A549 (cell line): ENCODE results near the gene NBEAL1. TPM values are rescaled to one million over a fixed set of nuclear protein-coding genes. Genes with fewer than 3 reads are reported as not detected.
A peak's percentile ranks its signal among the peaks of the same experiment; 100 is the strongest.
"Not testable (repeated sequence)": the region's sequence is repeated elsewhere in the genome, so short reads cannot be mapped to it uniquely, and the experiment has no call there.

Source experiments
- ATAC-seq, 2 experiments: fragments of 200-7000 bp in 1 of 2; fragments of >200 bp in 1 of 2; cut with Nextera tagmentation in 1 of 2; cut with Tn5 transposase in 1 of 2; 3 replicates each; pipeline versions ENCODE4 v1.8.0 to v1.9.1; 2018 to 2020; ENCODE audit warnings: mild to moderate bottlenecking in 1 of 2, moderate library complexity in 1 of 2
- CTCF ChIA-PET: fragments of 300-600 bp; sonication (Branson Sonifier 250); formaldehyde crosslinking; extraction: SDS; loops from one replicate; lab custom pipeline; 2021; ENCODE audit warnings: antibody characterized with exemption, inconsistent platforms; lab: Yijun Ruan, JAX
- POLR2A ChIA-PET: fragments of 350-600 bp; formaldehyde crosslinking; extraction: SDS; loops from one replicate; lab custom pipeline; 2021; ENCODE audit warnings: antibody characterized with exemption, inconsistent platforms; lab: Yijun Ruan, JAX
- DNase-seq, 2 experiments: peaks; one replicate each; pipeline versions ENCODE4 v3.0.0 to v3.0.0-alpha.2; 2011 to 2016; ENCODE audit warnings: low read depth in 1 of 2, low spot score in 1 of 2
- FAIRE-seq: peaks from 2 replicates; lab custom pipeline; 2011; peaks lifted over from hg19 to GRCh38; lab: Jason Lieb, UNC
- H3K27ac ChIP-seq, 2 experiments: fragments of >200 bp; sonication (Bioruptor Twin); formaldehyde crosslinking; 3 replicates each; pipeline ENCODE4 v1.5.1; 2016 to 2017
- H3K4me1 ChIP-seq: fragments of >200 bp; sonication (Bioruptor Twin); formaldehyde crosslinking; 3 replicates; pipeline ENCODE4 v1.6.1; 2016
- H3K4me2 ChIP-seq: fragments of >200 bp; sonication (Bioruptor Twin); formaldehyde crosslinking; 3 replicates; pipeline ENCODE4 v1.6.1; 2016
- H3K4me3 ChIP-seq: fragments of >200 bp; sonication (Bioruptor Twin); formaldehyde crosslinking; 3 replicates; pipeline ENCODE4 v1.5.1; 2016
- H3K9me3 ChIP-seq: fragments of >200 bp; sonication (Bioruptor Twin); formaldehyde crosslinking; 3 replicates; pipeline ENCODE4 v1.6.1; 2016
- CBX8 ChIP-seq: fragments of 200-600 bp; sonication (generic); IDR thresholded peaks from 2 replicates; pipeline ENCODE4 v1.6.1; 2016
- CEBPB ChIP-seq, 2 experiments: fragments of >200 bp in 1 of 2; sonication (Bioruptor Twin) in 1 of 2; formaldehyde crosslinking in 1 of 2; IDR thresholded peaks; 2 replicates each; pipeline ENCODE4 v1.6.1; 2012 to 2016
- EP300 ChIP-seq, 2 experiments: fragments of >200 bp; sonication (Bioruptor Twin); formaldehyde crosslinking; IDR thresholded peaks; 2 replicates in 1 of 2; 3 replicates in 1 of 2; pipeline ENCODE4 v1.6.1; 2016 to 2017
- HES2 ChIP-seq: fragments of >200 bp; sonication (Bioruptor Twin); formaldehyde crosslinking; IDR thresholded peaks from 2 replicates; pipeline ENCODE4 v1.6.1; 2016
- HMGXB4 ChIP-seq: fragments of 250-450 bp; sonication (Bioruptor Pico); IDR thresholded peaks from 2 replicates; pipeline ENCODE4 v1.5.0; 2021; ENCODE audit warnings: mild to moderate bottlenecking, moderate library complexity, borderline replicate concordance
- JUN ChIP-seq, 2 experiments: fragments of >200 bp; sonication (Bioruptor Twin); formaldehyde crosslinking; IDR thresholded peaks; 2 replicates in 1 of 2; 3 replicates in 1 of 2; pipeline ENCODE4 v1.6.1; 2016 to 2017
- KDM5A ChIP-seq: fragments of 200-600 bp; sonication (generic); IDR thresholded peaks from 2 replicates; pipeline ENCODE4 v1.6.1; 2016; ENCODE audit warnings: antibody characterized with exemption, mild to moderate bottlenecking
- NR3C1 ChIP-seq: fragments of >200 bp; sonication (Bioruptor Twin); formaldehyde crosslinking; IDR thresholded peaks from 3 replicates; pipeline ENCODE4 v1.6.1; 2017
- POLR2AphosphoS2 ChIP-seq: conservative IDR thresholded peaks from 2 replicates; pipeline ENCODE4 v1.6.1; 2012; ENCODE audit warnings: low read length, improper control_type of control experiment, inconsistent platforms
- RAD21 ChIP-seq, 2 experiments: fragments of >200 bp in 1 of 2; sonication (Bioruptor Twin) in 1 of 2; formaldehyde crosslinking in 1 of 2; IDR thresholded peaks in 1 of 2; conservative IDR thresholded peaks in 1 of 2; 2 replicates in 1 of 2; 3 replicates in 1 of 2; pipeline ENCODE4 v1.6.1; 2012 to 2018; ENCODE audit warnings: inconsistent platforms in 1 of 2
- RARB ChIP-seq: fragments of 250-450 bp; sonication (Bioruptor Pico); IDR thresholded peaks from 2 replicates; pipeline ENCODE4 v1.8.0; 2021; ENCODE audit warnings: mild to moderate bottlenecking, moderate library complexity
- REST ChIP-seq: fragments of 200-600 bp; sonication (generic); IDR thresholded peaks from 2 replicates; pipeline ENCODE4 v1.6.1; 2016; ENCODE audit warnings: antibody characterized with exemption, mild to moderate bottlenecking, moderate library complexity
- RNF2 ChIP-seq: fragments of 200-600 bp; sonication (generic); IDR thresholded peaks from 2 replicates; pipeline ENCODE4 v1.6.1; 2016; ENCODE audit warnings: low read depth, mild to moderate bottlenecking, antibody characterized with exemption, moderate library complexity, borderline replicate concordance
- SMC3 ChIP-seq: fragments of >200 bp; sonication (Bioruptor Twin); formaldehyde crosslinking; IDR thresholded peaks from 3 replicates; pipeline ENCODE4 v1.6.1; 2018; ENCODE audit warnings: inconsistent platforms
- TFCP2L1 ChIP-seq: fragments of 250-450 bp; sonication (Bioruptor Pico); IDR thresholded peaks from 2 replicates; pipeline ENCODE4 v1.5.0; 2021; ENCODE audit warnings: mild to moderate bottlenecking
- TP53 ChIP-seq: fragments of 250-450 bp; sonication (Bioruptor Pico); IDR thresholded peaks from 2 replicates; pipeline ENCODE4 v1.5.0; 2021; ENCODE audit warnings: mild to moderate bottlenecking, moderate library complexity
- ZFP36 ChIP-seq: fragments of 450-650 bp; IDR thresholded peaks from 2 replicates; pipeline ENCODE4 v1.6.1; 2014; ENCODE audit warnings: borderline replicate concordance; ENCODE audit not compliant: partially characterized antibody
- WGBS: methylation state at CpG from one replicate; pipeline ENCODE4 v1.1.6; 2017; ENCODE audit errors: missing lambda C conversion rate; 5-methylcytosine and 5-hydroxymethylcytosine counted together
- polyA plus RNA-seq, 4 experiments: library from polyadenylated mRNA; depleted of rRNA in 3 of 4; stranded (reverse); fragments of >200 nt; fragmentation: RNase III in 1 of 4; extraction: RNeasy Plus Mini Kit Qiagen cat#74134 plus additional on column Dnase treatment in 1 of 4; gene quantifications; 2 replicates in 3 of 4; 3 replicates in 1 of 4; pipeline ENCODE4 v1.2.3, GENCODE V29; 2011 to 2017

Gene NBEAL1
- polyA plus RNA-seq, 2 of the 4 experiments (the other 2 are of a cell fraction), result 3.8 to 11.9 TPM

- Histone ChIP-seq H3K4me2 (no peak overlapping the region), H3K4me3 (no peak overlapping the region), H3K9me3 (no peaks in the 10 kb centered on the region), H3K27ac (no peak overlapping the region), H3K4me1 (peaks cover 14% of the 10 kb centered on the region; the same call in 2 of the 3 replicates)
- ChIA-PET POLR2A (no interaction called here), CTCF (no interaction called here)
- FAIRE-seq, result no peak
- no peak for DNase-seq
- no peak for ATAC-seq
- WGBS, result 94% methylated on average over 6 of the region's 6 CpGs
- TF ChIP-seq RAD21 (conservative IDR thresholded peaks at IDR 0.05 in 1 of 2, IDR thresholded peaks at IDR 0.05 in 1 of 2), result 0 out of 5 replicates have a peak, but pooled peaks of 1 of the 2 experiments have one; percentile 18
- TF ChIP-seq REST, result no peak
Observed at GRCh38 chr2:203242518-203242917, 227.8 kb downstream of the NBEAL1 start.

- WGBS, result 96% methylated on average over 3 of the region's 3 CpGs
- ChIA-PET CTCF (interaction anchor here (1.2 kb wide), 1 partner anchor 19 kb away, joined by 3 read pairs; no protein-coding TSS in a partner anchor), POLR2A (no interaction called here)
- no peak for TF ChIP-seq NR3C1
- no peak for TF ChIP-seq JUN (IDR thresholded peaks at IDR 0.05)
- DNase-seq (no peak), FAIRE-seq (no peak), ATAC-seq (no peak)
- H3K9me3 ChIP-seq, result no peaks in the 10 kb centered on the region
- no peak overlapping the region for H3K4me3 ChIP-seq
- H3K4me2 ChIP-seq, result no peak overlapping the region
- no peak overlapping the region for H3K27ac ChIP-seq
- H3K4me1 ChIP-seq, result no peaks in the 10 kb centered on the region
Observed at GRCh38 chr2:203246646-203247045, 232.0 kb downstream of the NBEAL1 start.

- ChIA-PET CTCF (no interaction called here), POLR2A (no interaction called here)
- no peak overlapping the region for H3K4me2 ChIP-seq
- ATAC-seq, result no peak
- TF ChIP-seq CBX8 (no peak), RNF2 (no peak), RARB (CRISPR knock-in tag) (no peak), POLR2AphosphoS2 (no peak), HES2 (no peak), TFCP2L1 (no peak), TP53 (CRISPR knock-in tag) (no peak), ZFP36 (no peak), HMGXB4 (CRISPR knock-in tag) (no peak), SMC3 (no peak), KDM5A (no peak), CEBPB (IDR thresholded peaks at IDR 0.05) (no peak), EP300 (IDR thresholded peaks at IDR 0.05) (no peak)
- H3K27ac ChIP-seq, result no peak overlapping the region
- FAIRE-seq, result no peak
- DNase-seq, result no peak
- no peaks in the 10 kb centered on the region for H3K4me1 ChIP-seq
- no peaks in the 10 kb centered on the region for H3K9me3 ChIP-seq
- WGBS, result 95% methylated on average over 13 of the region's 13 CpGs
- no peak overlapping the region for H3K4me3 ChIP-seq
Observed at GRCh38 chr2:203252818-203253217, 238.1 kb downstream of the NBEAL1 start.

- H3K9me3 ChIP-seq, POLR2A ChIA-PET, ATAC-seq, H3K27ac ChIP-seq, H3K4me1 ChIP-seq, H3K4me3 ChIP-seq, CTCF ChIA-PET, DNase-seq, H3K4me2 ChIP-seq, FAIRE-seq: not testable (repeated sequence)
- 85% methylated on average over 10 of the region's 10 CpGs for WGBS
Observed at GRCh38 chr2:203253422-203254095, 238.9 kb downstream of the NBEAL1 start.
